ENCODE data around the gene ZBTB47.

Gene ZBTB47

DNA sequence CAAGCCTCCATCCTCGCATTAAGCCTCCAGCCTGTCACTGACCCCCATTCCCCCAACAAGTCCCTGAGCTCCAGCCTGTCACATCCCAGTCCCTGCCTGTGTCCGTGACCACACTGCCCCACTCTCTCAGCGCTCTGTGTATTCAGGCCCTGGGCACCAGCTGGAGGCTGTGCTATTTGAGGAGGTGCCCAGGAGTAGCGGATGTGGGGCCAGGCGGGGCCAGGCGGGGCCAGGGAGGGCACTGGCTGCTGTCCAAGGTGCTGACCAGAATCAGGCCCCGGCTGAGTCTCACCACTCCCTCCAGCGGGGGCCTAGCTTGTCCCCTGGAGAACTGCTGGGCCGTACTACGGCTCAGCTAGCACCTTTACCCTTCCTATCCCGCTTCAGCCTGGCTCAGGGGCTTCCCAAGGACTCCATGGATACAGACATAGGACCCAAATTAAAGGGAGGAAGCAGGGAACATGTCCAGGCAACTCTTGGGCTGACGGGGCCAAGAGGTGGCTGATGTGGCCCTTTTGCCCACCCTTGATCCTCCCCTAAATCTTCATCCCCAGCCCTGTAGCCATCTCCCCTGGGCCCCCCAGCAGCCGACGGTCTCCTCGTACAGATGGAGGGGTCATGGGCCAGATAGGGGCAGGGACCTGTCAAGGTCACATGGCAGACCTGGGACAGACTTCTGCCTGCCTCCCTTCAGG lies 48.0 kb downstream of the ZBTB47 start:
- DNase-seq = peak; percentile 72

- no peak for DNase-seq
These were observed 48.8 kb downstream of the ZBTB47 start, which contains the start of gene HHATL for GRCh38 chr3:42702066-42702951. Gene HHATL, minus strand, starts transcription at chr3:42702798. Its CDS starts 1,972 bp downstream, at chr3:42700826.

GRCh38 chr3:42702982-42703694 lies 49.6 kb downstream of the ZBTB47 start:
- no peak for DNase-seq

DNA sequence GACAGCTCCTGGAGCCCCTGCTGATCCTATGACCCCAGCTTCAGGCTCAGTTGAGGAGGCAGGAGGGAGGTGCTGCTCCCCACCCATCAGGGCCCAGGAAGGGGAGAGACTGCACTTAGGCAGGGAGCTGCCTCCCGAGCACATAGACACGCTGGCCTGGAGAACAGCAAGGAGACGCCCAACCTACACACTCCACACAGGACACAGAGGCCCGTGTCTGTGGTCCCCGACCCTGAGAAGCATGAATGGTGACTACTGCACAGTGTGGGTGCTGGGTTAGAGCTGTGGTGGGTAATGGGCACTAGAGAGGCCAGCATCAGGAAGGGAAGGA lies 50.2 kb downstream of the ZBTB47 start:
- no peak for DNase-seq

GRCh38 chr3:42704136-42704841 lies 50.8 kb downstream of the ZBTB47 start:
- DNase-seq = no peak

DNA sequence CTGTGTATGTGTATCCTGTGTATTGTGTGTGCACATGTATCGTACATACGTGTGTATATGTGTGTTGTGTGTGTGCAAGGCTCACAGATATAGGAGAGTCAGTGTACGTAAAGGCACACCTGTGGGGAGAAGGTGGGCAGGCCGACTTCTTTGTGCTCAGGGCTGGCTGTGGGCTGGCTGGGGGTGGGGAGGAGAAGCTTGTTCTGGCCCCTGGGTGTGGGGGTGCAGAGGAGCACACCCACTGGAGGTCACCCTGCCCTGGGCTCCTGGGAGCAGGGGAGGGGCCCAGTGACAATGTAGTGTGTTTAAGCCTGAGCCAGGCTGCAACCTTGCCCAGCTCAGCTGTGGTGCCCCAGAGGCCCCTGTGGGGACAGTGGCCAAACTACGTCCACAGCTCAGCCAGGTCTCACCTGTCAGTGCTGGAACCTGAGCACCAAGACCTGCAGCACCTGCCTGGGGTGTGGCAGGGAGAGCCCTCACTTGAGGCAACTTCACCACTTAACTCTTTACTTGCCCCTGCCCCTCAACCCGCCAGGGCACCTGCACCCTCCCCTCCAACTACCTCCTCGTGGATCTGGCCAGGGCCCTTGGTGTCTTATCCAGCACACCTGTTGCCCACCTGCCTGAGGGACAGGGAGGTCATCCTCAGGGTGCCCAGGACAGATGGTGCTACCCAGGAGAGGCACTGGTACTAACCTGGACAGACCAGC lies 51.7 kb downstream of the ZBTB47 start:
- DNase-seq = no peak

DNA sequence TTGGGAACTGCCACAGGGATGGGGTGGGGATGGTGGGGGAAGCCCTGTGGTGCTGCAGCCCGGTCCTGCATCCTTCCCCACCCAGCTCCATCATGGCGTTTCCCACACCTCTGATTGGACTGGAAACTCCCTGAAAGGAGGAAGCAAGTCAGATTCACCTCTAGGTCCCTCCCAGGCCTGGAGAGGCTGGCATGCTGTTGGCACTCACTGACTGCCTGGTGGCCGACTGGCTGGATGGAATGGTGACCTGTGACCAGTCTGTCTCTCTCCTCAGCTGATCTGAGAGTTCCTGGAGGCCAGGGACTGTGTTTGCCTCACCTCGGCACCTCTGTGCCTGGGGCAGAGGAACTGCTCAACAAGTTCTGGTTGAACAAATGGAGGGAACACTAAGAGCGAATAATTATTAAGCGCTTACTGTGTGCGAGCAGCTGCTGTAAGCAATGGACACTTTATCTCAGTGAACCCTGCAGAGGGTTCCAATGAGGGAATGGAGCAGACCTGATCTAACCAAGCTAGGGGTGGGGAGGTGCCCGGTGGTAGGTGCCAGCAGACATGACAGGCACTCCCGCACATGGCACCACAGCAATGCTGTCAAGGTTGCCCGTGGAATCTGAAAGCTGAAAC lies 52.6 kb downstream of the ZBTB47 start:
- DNase-seq = no peak

DNA sequence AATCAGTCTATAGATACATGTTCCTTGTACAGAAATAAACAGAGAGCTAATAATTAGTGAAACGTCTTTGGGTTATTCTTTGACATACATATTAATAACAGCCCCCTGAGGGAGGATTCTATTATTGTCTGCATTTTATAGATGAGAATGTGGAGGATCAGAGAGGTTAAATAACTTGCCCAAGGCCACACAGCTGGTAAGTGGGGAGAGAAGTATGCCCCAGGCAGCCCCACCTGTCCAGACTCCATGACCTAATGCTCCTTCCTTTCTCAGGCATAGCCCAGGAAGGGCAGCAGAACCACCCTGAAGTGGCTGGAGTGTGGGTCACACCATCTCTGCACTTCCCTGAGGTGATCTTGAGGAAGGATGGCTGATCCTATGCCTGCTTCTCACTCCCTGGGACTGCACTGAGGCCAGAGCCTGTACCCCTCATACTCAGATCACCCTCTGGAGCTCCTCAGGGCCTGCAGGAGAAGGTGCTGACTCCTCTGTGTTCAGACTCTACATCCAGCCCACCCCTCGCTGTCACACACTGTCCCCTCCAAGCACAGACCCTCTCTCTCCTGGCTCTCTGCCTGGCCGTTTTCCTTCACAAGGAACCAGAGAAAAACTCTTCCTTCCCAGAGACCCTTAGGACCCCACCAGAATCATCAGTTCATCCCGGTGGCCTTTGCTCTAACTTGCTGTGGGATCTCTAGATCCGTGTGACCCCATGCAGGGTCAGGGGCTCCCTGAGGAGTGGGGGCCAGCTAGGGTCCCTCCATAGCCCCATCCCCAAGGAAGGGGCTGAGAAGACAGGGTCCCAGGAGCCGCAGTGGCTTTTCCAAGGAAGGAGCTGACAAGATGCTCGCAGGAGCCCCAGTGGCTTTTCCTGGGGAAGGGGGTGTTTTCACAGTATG lies 53.5 kb downstream of the ZBTB47 start:
- DNase-seq = no peak

- DNase-seq = no peak
These were observed 54.3 kb downstream of the ZBTB47 start for GRCh38 chr3:42707620-42708355.

DNA sequence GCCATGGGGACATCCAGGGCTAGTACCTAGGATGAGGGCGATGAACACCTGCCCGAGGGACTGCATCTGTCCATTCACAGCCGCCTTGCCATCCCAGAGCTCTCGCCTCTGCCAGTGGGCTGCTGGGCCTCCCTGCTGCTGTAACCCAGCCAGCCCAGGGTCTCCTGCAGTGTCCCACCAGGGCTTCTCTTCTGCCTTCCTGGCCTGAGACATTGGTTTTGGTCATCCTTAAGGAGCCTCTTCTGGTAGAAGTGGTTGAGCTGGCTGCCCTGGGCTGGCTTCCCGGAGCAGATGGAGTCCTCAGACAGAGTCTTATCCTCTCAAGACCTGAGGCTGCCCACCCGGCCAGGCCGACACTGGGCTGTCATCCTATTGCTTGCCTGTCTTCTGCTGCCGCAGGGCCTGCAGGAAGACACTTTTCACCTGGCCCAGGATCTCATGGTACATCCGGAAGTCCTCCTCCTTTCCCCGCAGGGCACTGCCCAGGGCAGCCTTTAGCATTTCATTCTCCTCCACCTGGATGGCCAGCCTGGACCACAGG lies 55.2 kb downstream of the ZBTB47 start:
- DNase-seq = no peak

DNA sequence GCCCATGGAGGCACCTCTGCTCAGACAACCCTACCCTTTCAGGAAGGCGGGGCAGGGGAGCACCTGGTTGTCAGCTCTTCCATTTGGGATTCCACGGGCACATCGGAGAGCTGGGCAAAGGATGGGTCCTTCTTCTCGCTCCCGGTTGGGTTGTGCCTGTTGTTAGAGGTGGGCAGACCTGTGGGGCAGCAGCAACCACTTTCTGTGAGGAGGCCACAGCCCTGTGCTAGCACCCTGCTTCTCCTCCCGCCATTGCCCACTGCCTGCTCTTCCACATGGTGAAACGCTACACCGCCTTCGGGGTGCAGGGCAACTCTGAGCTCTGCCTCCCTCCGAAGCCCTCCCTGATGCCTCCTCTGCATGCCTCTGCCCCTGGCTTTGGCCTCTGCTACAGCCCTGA lies 56.1 kb downstream of the ZBTB47 start:
- DNase-seq = no peak

GRCh38 chr3:42710323-42711021 lies 57.0 kb downstream of the ZBTB47 start:
- no peak for DNase-seq

- DNase-seq = no peak
These were observed 58.2 kb downstream of the ZBTB47 start for GRCh38 chr3:42711491-42712343.

DNA sequence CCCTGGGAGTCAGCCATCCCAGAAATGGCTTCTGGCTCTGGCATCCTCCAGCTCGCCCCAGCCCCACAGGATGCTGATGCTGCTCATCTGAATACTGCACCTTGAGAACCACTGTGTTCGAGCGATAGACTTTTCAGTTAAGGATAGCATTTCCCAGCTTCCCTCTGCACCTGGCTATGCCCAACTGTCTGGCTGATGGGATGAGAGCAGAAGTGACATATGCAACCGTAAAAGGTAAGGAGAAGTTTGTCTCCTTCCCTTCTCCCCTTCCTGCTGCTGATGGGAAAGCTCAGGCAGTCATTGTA lies 58.8 kb downstream of the ZBTB47 start:
- DNase-seq = no peak

DNA sequence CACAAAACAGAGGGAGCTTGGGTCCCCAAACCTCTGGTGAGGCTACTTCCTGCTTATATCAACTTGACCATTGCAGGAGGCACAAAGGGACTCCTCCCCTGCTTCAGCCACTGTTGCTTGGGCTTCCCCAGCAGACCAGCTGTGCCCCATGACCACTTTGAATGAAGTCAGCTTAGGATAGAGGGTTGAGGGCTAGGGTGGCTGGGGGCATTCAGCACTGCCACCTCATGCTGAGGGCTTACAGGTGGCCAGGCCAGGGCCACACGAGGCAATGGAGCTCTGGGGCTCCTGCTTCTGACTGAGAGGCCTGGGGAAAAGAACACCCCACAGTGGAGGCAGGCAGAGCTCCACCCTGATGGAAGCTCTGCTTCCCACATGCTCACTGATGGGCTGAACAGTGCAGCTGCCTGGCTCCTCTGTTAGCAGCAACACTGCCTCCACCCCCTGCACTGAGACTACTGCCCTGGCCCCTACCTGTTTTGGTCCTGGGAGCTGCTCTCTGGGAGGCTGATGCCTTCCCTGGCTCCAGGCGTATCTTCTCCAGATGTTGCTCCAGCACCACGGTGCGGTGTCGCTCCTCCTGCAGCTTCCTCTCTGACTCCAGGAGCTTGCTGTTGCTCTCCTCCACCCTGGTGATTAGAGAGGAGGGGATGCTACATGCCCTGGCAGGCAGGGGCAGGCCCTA lies 59.3 kb downstream of the ZBTB47 start:
- no peak for DNase-seq

DNA sequence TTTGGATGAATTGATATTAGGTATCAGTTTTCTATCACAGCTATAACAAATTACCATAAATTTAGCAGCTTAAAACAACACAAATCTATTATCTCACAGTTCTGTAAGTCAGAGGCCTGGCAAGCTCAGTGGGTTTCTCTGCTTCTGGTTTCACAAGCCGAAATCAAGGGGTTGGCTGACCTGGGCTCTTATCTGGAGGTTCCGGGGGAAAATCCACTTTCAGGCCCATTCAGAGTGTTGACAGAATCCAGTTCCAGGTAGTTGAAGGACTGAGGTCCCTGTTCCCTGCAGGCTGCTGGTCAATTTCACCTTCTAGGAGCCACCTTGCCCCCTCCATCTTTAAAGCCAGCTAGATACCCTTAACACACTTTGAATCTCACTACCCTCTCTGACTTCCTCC lies 60.2 kb downstream of the ZBTB47 start:
- DNase-seq = no peak

DNA sequence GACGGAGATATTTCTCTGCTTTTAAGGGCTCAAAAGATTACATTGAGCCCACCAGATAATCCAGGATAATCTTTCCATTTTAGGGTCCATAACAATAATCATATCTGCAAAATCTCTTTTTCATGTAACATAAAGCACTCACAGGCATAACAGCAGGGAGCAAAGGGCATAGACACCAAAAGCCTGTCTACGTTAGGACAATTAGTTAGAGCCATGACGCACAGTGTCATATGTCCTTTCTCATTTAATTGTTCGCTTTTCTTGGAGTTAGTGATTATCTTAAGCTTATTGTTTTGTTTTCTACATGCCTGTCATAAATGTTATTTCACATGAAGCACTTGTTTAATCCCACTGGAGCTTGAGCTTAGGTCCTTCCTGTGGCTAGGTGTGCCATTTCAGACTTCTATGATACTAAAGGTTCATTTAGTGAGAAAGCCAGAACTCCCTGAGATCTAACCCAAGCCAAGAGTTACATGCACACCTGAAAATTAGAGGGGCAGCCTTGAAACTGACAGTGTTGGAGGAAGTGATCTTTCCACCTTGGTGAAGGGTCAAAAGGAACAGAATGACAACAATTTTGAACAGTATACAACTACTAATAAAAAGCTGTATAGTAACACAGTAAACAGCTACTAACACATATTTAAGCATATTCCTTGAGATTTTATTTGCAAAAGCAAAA lies 60.8 kb downstream of the ZBTB47 start:
- no peak for DNase-seq
